Fibroblast of lung (primary cell): ENCODE results near the gene PDXK.

ENCODE experiments used
- EZH2 ChIP-seq: IDR thresholded peaks from 2 replicates; pipeline ENCODE4 v1.5.1; 2012; ENCODE audit warnings: low read length, control low read depth, mild to moderate bottlenecking; ENCODE audit errors: missing control alignments
- TF ChIP-seq, protein P1 (sequence below), 2 donors: IDR thresholded peaks in 1 of 2; conservative IDR thresholded peaks in 1 of 2; 1 replicate in 1 of 2; 2 replicates in 1 of 2; pipeline ENCODE4 v1.5.1; 2011 to 2012; ENCODE audit warnings: low read length in 2 of 2, control low read depth in 1 of 2, inconsistent platforms in 1 of 2, low read depth in 1 of 2, mild to moderate bottlenecking in 1 of 2

DNA sequence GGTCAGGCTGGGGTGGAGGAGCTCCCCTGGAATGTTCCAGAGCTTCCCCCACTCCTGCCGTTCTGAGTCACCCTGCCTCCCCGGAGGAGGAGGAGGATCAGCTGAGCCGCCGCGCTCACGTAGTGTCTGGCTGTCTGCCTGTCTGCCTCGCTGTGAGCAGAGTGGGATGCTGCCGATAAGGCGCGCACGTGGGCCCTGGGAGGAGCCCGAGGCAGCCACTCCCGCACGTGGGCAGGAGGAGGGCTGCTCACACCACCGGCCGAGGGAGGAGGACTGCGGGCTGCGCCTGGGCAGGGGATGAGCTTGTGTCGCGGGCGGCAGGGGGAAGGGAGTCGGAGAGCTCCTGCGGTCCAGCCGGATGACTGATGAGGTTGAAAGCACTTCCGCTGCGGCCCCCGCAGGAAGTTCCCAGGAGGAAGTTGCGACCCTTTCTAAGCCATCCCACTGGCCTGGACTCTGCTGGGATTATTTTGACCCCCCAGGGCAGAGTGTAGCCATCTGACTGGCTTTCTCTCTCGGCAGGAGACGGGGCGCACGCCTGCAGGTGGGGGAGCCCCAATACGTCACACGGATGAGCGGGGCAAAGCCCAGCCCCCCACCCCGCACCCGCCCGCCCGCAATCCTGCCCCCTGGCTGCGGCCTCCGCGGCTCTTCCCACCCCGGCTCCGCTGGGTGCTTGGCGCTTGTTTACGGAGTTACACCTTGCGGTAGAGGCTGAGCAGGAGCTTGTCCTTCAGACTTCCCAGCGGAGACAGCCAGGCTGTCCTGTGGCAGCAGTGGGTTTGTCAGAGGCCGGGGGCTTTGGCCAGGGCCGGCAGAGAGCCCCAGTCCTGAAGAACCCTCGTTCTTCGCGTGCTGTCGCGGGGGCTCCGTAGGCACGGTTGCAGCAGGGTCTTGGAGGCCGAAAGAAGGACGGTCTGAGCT, 9.8 kb downstream of the PDXK start:
- TF ChIP-seq, protein P1, sequence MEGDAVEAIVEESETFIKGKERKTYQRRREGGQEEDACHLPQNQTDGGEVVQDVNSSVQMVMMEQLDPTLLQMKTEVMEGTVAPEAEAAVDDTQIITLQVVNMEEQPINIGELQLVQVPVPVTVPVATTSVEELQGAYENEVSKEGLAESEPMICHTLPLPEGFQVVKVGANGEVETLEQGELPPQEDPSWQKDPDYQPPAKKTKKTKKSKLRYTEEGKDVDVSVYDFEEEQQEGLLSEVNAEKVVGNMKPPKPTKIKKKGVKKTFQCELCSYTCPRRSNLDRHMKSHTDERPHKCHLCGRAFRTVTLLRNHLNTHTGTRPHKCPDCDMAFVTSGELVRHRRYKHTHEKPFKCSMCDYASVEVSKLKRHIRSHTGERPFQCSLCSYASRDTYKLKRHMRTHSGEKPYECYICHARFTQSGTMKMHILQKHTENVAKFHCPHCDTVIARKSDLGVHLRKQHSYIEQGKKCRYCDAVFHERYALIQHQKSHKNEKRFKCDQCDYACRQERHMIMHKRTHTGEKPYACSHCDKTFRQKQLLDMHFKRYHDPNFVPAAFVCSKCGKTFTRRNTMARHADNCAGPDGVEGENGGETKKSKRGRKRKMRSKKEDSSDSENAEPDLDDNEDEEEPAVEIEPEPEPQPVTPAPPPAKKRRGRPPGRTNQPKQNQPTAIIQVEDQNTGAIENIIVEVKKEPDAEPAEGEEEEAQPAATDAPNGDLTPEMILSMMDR (conservative IDR thresholded peaks at IDR 0.05 in 1 of 2, IDR thresholded peaks at IDR 0.05 in 1 of 2; ENCODE audit: low read depth in 1 of 2, low read length in 2 of 2), result peak in 1 of 2 donors; percentile 19
- TF ChIP-seq EZH2, result no peak
